Measurements from ENCODE around the gene ELMO2. TPM values are rescaled to one million over a fixed set of nuclear protein-coding genes. Genes with fewer than 3 reads are reported as not detected.

The ELMO2 gene
- total and polyA plus RNA-seq, 12 donors: 17.2 to 46.0 (median 27.5) TPM

- WGBS, 2 donors: 0 to 1% methylated on average over 64 of the region's 64 CpGs
- intact Hi-C loops (cut with DNase I): loop anchor here in 3 of 10 donors (1.0 to 5.0 kb wide), 3 partner anchors 38 to 43 kb away; partner anchors contain the start of gene ELMO2 (in 2 of the 3)
- peaks cover 10 to 66% (median 42%) of the 10 kb centered on the region in 9 donors for H3K4me1 ChIP-seq
These were observed 42.3 kb downstream of the ELMO2 start for GRCh38 chr20:46363874-46364669.

GRCh38 chr20:46362921-46363867 is 43.2 kb downstream of the ELMO2 start:
- Histone ChIP-seq H3K27me3 (no peaks in the 10 kb centered on the region), H3K27ac (peak overlapping the region in 9 of 10 donors; percentile 96 to 100 (median 98)), H3K36me3 (peaks cover 0 to 49% (median 23%) of the 10 kb centered on the region in 9 donors), H3K4me3 (peak overlapping the region; percentile 77 to 100 (median 96)), H3K9me3 (no peaks in the 10 kb centered on the region), H3K4me1 (peaks cover 14 to 75% (median 51%) of the 10 kb centered on the region in 9 donors)
- WGBS, 2 donors: 63 to 67% methylated on average over 14 of the region's 14 CpGs
- no peak for TF ChIP-seq CTCF (IDR thresholded peaks at IDR 0.05)
- ATAC-seq: no peak
- no peak for DNase-seq
- intact Hi-C loops (cut with DNase I): loop anchor here in 1 of 10 donors (5.0 kb wide), 1 partner anchor 39 kb away; no protein-coding TSS in a partner anchor

More at GRCh38 chr20:46363874-46364669, 42.3 kb downstream of the ELMO2 start:
- peak overlapping the region; percentile 77 to 100 (median 96) for H3K4me3 ChIP-seq
- H3K9me3 ChIP-seq: no peaks in the 10 kb centered on the region
- peaks cover 0 to 53% (median 31%) of the 10 kb centered on the region in 9 donors for H3K36me3 ChIP-seq
- H3K27me3 ChIP-seq: no peaks in the 10 kb centered on the region
- no peak for TF ChIP-seq CTCF (IDR thresholded peaks at IDR 0.05)
- peak; percentile 92 to 98 (median 96) for ATAC-seq
- peak; percentile 91 for DNase-seq
- peak overlapping the region; percentile 91 to 100 (median 98) for H3K27ac ChIP-seq

GRCh38 chr20:46361811-46362210 is 44.6 kb downstream of the ELMO2 start:
- 95 to 98% methylated on average over 2 of the region's 2 CpGs for WGBS, 2 donors
- no peak for ATAC-seq
- H3K27ac ChIP-seq: peak overlapping the region in 1 of 10 donors; percentile 53
- H3K36me3 ChIP-seq: peaks cover 0 to 43% (median 10%) of the 10 kb centered on the region in 9 donors
- TF ChIP-seq CTCF (IDR thresholded peaks at IDR 0.05): no peak
- DNase-seq: no peak
- peaks cover 20 to 89% (median 63%) of the 10 kb centered on the region in 9 donors for H3K4me1 ChIP-seq
- intact Hi-C loops (cut with DNase I): loop anchor here in 1 of 10 donors (5.0 kb wide), 1 partner anchor 40 kb away; no protein-coding TSS in a partner anchor
- no peaks in the 10 kb centered on the region for H3K9me3 ChIP-seq
- H3K27me3 ChIP-seq: no peaks in the 10 kb centered on the region
- H3K4me3 ChIP-seq: no peak overlapping the region

GRCh38 chr20:46361381-46361780 is 45.0 kb downstream of the ELMO2 start:
- H3K4me3 ChIP-seq: no peak overlapping the region
- peaks cover 0 to 40% (median 6%) of the 10 kb centered on the region in 9 donors for H3K36me3 ChIP-seq
- intact Hi-C loops (cut with DNase I): loop anchor here in 1 of 10 donors (5.0 kb wide), 1 partner anchor 41 kb away; no protein-coding TSS in a partner anchor
- H3K27ac ChIP-seq: peak overlapping the region in 1 of 10 donors; percentile 53
- WGBS, 2 donors: 72 to 80% methylated on average over 5 of the region's 5 CpGs
- DNase-seq (no peak), ATAC-seq (no peak)
- peaks cover 23 to 93% (median 67%) of the 10 kb centered on the region in 9 donors for H3K4me1 ChIP-seq
- H3K9me3 ChIP-seq: no peaks in the 10 kb centered on the region
- H3K27me3 ChIP-seq: no peaks in the 10 kb centered on the region
- TF ChIP-seq CTCF (IDR thresholded peaks at IDR 0.05): no peak
